Fibroblast of pulmonary artery (primary cell): Measurements from ENCODE around the gene MUC7.
"Not testable (repeated sequence)": the region's sequence is repeated elsewhere in the genome, so short reads cannot be mapped to it uniquely, and the experiment has no call there.

ENCODE experiments used
- DNase-seq: peaks from one replicate; pipeline ENCODE4 v3.0.0-alpha.2; 2010; ENCODE audit warnings: low read depth
- H3K4me3 ChIP-seq: replicated peaks from 2 replicates; pipeline ENCODE4 v1.5.1; 2011; ENCODE audit warnings: low read depth, mild to moderate bottlenecking, control low read depth, low read length, moderate library complexity
- TF ChIP-seq, protein P1 (sequence below): IDR thresholded peaks from 2 replicates; pipeline ENCODE4 v1.5.1; 2011; ENCODE audit warnings: mild to moderate bottlenecking, control low read depth, low read length, inconsistent platforms; ENCODE audit errors: missing control alignments

The MUC7 gene

DNA sequence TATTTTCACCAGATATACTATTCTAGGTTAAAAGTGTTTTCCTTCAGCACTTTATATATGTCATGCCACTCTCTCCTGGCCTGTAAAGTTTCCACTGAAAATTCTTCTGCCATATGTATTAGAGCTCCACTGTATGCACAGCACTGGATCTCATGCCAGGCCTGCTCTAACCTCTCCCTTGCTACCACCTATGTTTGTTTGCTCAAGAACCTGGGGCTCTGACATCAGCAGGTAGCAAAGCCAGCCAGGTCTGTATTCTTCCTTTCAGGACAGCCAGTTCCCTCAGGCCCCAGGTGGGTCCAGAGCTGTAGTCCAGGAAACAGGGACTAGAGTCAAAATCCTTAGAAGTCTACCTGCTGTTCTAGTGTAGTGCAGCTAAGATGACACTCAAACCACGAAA is 19.1 kb upstream of the MUC7 start:
- TF ChIP-seq, protein P1, sequence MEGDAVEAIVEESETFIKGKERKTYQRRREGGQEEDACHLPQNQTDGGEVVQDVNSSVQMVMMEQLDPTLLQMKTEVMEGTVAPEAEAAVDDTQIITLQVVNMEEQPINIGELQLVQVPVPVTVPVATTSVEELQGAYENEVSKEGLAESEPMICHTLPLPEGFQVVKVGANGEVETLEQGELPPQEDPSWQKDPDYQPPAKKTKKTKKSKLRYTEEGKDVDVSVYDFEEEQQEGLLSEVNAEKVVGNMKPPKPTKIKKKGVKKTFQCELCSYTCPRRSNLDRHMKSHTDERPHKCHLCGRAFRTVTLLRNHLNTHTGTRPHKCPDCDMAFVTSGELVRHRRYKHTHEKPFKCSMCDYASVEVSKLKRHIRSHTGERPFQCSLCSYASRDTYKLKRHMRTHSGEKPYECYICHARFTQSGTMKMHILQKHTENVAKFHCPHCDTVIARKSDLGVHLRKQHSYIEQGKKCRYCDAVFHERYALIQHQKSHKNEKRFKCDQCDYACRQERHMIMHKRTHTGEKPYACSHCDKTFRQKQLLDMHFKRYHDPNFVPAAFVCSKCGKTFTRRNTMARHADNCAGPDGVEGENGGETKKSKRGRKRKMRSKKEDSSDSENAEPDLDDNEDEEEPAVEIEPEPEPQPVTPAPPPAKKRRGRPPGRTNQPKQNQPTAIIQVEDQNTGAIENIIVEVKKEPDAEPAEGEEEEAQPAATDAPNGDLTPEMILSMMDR, result no peak
- H3K4me3 ChIP-seq, result no peak overlapping the region
- DNase-seq, result no peak

DNA sequence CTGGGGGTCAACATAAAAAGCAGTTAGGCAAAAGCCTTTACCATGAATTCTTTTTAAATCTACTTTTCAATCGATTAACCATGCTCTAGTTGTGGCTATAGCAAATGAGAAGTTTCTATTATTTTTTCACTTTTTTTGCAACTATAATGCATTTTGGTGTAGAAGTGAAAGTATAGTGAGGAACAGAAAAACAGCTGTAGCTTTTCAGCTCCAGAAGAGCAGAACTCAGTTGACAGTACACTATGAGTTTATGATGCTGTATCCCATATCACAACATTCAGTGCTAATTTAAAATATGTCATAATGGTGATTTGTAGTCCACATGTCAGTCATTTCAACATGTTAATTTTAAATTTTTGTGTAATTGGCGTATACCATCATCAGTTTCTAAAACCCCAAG is 8.7 kb upstream of the MUC7 start:
- DNase-seq, result no peak
- TF ChIP-seq, protein P1, result no peak
- H3K4me3 ChIP-seq, result no peak overlapping the region

DNA sequence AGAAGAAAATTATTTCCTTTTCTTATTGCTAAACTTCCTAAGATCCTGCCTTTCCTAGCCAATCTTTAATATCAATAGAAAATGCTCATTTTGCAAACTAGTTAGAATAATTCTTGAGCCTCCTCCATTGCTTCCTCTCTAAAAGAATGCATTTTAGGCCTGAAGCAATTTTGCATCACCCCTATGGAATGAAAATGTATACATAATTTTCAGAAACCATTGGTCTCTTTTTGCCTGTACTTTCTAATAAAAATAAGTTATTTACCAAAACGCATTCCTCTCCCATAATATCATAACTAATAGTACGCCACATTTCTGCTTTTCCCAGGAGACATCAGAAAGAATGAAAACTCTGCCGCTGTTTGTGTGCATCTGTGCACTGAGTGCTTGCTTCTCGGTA is 1.7 kb downstream of the MUC7 start:
- TF ChIP-seq, protein P1, result no peak
- H3K4me3 ChIP-seq, result no peak overlapping the region
- no peak for DNase-seq

DNA sequence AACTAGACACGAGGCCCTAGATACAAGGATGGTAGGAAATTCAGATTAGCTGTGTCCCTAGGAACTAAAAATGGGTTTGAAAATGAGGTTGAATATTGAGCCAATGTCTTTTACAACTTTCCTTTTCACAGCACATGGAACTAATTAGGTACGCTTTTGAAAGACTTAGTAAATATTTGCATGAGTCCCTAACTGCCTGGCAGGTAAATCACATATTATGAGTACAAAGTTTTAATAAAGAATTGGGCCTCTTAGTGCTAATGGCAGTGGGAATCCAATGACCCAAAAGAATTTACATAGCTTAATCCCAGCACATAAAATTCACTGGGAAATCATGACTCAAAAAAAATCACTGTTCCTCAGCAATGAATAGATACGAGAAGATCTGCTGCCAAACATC is 16.8 kb downstream of the MUC7 start:
- no peak for DNase-seq
- TF ChIP-seq, protein P1, result no peak
- H3K4me3 ChIP-seq, result no peak overlapping the region

DNA sequence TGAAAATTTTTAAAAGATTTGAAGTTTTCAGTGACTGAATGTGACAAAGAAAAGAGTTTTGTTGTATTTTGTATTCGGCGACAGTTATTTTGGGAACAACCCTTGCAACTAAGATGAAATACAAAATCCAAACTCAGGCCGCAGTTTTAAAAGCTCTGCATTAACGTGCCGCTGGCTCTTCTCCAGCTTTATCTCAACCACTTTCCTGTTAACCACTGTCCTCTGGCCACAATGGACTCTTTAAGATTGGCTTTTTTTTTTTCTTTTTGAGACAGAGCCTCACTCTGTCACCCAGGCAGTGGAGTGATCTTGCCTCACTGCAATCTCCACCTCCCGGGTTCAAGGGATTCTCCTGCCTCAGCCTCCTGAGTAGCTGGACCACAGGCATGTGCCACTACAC is 24.2 kb downstream of the MUC7 start:
- no peak for DNase-seq
- H3K4me3 ChIP-seq, result no peak overlapping the region
- TF ChIP-seq, protein P1, result no peak

DNA sequence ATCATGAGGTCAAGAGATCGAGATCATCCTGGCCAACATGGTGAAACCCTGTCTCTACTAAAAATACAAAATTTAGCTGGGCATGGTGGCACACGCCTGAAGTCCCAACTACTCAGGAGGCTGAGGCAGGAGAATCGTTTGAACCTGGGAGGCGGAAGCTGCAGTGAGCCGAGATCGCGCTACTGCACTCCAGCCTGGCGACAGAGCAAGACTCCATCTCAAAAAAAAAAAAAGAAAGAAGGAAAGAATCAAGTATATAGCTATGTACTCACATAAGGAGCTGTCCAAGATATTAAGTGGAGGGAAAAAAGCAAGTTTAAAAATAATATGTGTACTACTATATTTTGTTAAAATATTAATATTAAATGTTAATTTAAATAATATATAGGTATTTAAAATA is 29.8 kb downstream of the MUC7 start:
- DNase-seq, H3K4me3 ChIP-seq: not testable (repeated sequence)

DNA sequence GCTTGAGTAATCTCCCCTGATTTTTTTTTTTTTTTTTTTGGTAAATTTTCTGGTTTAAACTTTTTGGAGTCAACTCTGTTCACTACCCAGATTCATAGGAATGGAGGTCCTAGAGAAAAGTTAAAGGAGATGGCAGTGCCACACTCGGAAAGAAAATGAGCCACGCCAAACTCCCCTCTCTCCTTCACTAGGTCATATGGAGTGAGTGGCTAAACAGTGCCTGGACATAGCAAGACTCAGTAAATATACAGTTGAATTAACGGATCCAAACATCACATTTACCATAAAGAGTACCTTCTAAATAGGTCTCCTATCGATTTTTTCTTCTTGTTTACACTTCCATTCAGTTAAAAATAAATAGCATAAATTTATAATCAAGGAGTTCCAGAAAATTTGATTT is 32.7 kb downstream of the MUC7 start:
- TF ChIP-seq, protein P1, result no peak
- no peak for DNase-seq
- H3K4me3 ChIP-seq, result no peak overlapping the region

DNA sequence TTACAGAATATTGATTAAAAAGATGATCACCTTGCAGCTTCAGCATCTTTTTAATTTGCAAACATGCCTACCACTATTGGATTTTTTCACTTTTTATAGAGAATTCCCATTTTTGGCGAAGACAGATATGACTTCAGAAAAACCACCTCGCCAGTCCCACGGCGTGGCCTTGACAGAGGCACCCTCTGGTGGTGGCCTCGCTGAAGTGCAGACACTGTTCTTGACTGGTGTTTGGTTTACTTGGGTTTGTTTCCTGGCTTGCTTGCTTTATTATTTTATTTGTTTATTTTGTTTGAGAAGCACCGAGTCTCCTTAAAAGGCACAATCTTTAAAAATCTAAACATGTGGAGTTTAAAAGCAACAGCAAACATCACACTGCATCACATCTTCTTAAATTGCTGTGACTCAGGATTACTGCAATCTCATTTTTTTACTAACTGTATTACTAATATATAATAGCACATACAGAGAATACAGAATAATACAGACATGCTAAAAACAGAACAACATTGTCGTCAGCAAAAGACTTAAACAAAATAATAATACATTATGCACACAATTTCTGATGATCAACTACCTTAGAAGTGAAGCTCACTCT is 33.3 kb downstream of the MUC7 start:
- H3K4me3 ChIP-seq, result no peak overlapping the region
- TF ChIP-seq, protein P1, result no peak

More for the DNA sequence above, 33.3 kb downstream of the MUC7 start:
- peak; percentile 68 for DNase-seq
